Occipital lobe (tissue), 3 donors: ENCODE data around the gene SMARCA1. TPM values are rescaled to one million over a fixed set of nuclear protein-coding genes. Genes with fewer than 3 reads are reported as not detected.

Experiments used
- DNase-seq: peaks from one replicate; lab custom pipeline; 2025; lab: John Stamatoyannopoulos, UW
- small RNA-seq: library from RNA; depleted of rRNA; stranded (forward); fragments of <200 nt; gene quantifications from one replicate; pipeline ENCODE3, GENCODE V24; 2014
- total RNA-seq: library from RNA; depleted of rRNA; stranded (reverse); fragments of >200 nt; gene quantifications from one replicate; pipeline ENCODE4 v1.2.3, GENCODE V29; 2014

The SMARCA1 gene
- total RNA-seq, 1 donor from 2014 or later = 78.0 TPM

- DNase-seq = no peak
Observed at GRCh38 chrX:129462707-129463106, 60.6 kb downstream of the SMARCA1 start.

GRCh38 chrX:129461801-129462456, 61.4 kb downstream of the SMARCA1 start:
- no peak for DNase-seq

GRCh38 chrX:129452523-129452922, 70.8 kb downstream of the SMARCA1 start:
- no peak for DNase-seq

GRCh38 chrX:129450123-129450522, 73.2 kb downstream of the SMARCA1 start:
- no peak for DNase-seq

- no peak for DNase-seq
Observed at GRCh38 chrX:129449148-129449547, 74.1 kb downstream of the SMARCA1 start.

- DNase-seq = no peak
Observed at GRCh38 chrX:129445436-129445835, 77.9 kb downstream of the SMARCA1 start.

GRCh38 chrX:129433945-129434344, 89.3 kb downstream of the SMARCA1 start:
- no peak for DNase-seq

- no peak for DNase-seq
Observed at GRCh38 chrX:129433461-129433860, 89.8 kb downstream of the SMARCA1 start.

GRCh38 chrX:129427267-129427666, 96.0 kb downstream of the SMARCA1 start:
- DNase-seq = no peak

- no peak for DNase-seq
Observed at GRCh38 chrX:129423191-129423590, 100.1 kb downstream of the SMARCA1 start.

- DNase-seq = no peak
Observed at GRCh38 chrX:129404670-129405008, 118.7 kb downstream of the SMARCA1 start.

GRCh38 chrX:129403974-129404669, 119.2 kb downstream of the SMARCA1 start:
- no peak for DNase-seq

Small RNA genes within 50 kb of the gene (small RNA-seq; reads per million reads assigned to genes)
- not detected for gene RF01169
- 0.09 reads per million for gene RNA5SP513
- not detected for gene RPS26P56

Other genes starting within 250 kb of the SMARCA1 start
- gene OCRL, start 16.8 kb upstream of the SMARCA1 start, total RNA-seq = 33.4 TPM
- 2.7 TPM for gene APLN, start 131.5 kb upstream of the SMARCA1 start, total RNA-seq
- gene XPNPEP2, start 215.5 kb upstream of the SMARCA1 start, total RNA-seq = 0.31 TPM